HCT116 (cell line): ENCODE measurements around the gene SEPTIN5. TPM values are rescaled to one million over a fixed set of nuclear protein-coding genes. Genes with fewer than 3 reads are reported as not detected.

Experiments used
- ATAC-seq: fragments of 200-7000 bp; cut with Tn5 transposase; 2 replicates; pipeline ENCODE4 v1.9.1; 2020; ENCODE audit warnings: mild to moderate bottlenecking, moderate library complexity
- BruUV-seq: library from RNA; stranded (reverse); fragments of 400-500 nt; replicated peaks from 2 replicates; lab custom pipeline; 2021; lab: Mats Ljungman, UMichigan
- CTCF ChIA-PET: fragments of 300-600 bp; sonication (Branson Sonifier 250); formaldehyde crosslinking; loops from one replicate; lab custom pipeline; 2021; ENCODE audit warnings: antibody characterized with exemption; lab: Charles Lee
- POLR2A ChIA-PET: fragments of 300-600, 350-600 bp; sonication (Branson Sonifier 250); formaldehyde crosslinking; loops from one replicate; lab custom pipeline; 2021; ENCODE audit warnings: antibody characterized with exemption; lab: Charles Lee
- RAD21 ChIA-PET, 2 experiments: fragments of 300-600 bp; sonication (Branson Sonifier 250); formaldehyde crosslinking; loops; one replicate each; lab custom pipeline; 2023; ENCODE audit warnings: low total read pairs in 2 of 2; ENCODE audit not compliant: uncharacterized antibody in 2 of 2, unreplicated experiment in 2 of 2, low non-redundant PET in 1 of 2; lab: Charles Lee
- DNase-seq: peaks from one replicate; pipeline ENCODE4 v3.0.0-alpha.2; 2010; ENCODE audit warnings: low read depth, low spot score
- H2AFZ ChIP-seq: fragments of 200-600 bp; shearing (Covaris generic), sonication (generic); 2 replicates; pipeline ENCODE4 v1.6.1; 2017; ENCODE audit warnings: low read depth, mixed run types, mixed read lengths, antibody characterized with exemption, low read length; ENCODE audit not compliant: poor library complexity, severe bottlenecking
- H3K27ac ChIP-seq: 2 replicates; pipeline ENCODE4 v1.5.1; 2012; ENCODE audit warnings: low read depth, low read length
- H3K27me3 ChIP-seq: fragments of 200-600 bp; sonication (generic); 2 replicates; pipeline ENCODE4 v1.6.1; 2016; ENCODE audit warnings: mixed run types, low read length, mixed read lengths; ENCODE audit not compliant: insufficient read depth
- H3K36me3 ChIP-seq, 2 experiments: fragments of 200-500 bp in 1 of 2; fragments of 200-600 bp in 1 of 2; sonication (Bioruptor generic) in 1 of 2; sonication (generic) in 1 of 2; 2 replicates each; pipeline versions ENCODE4 v1.5.1 to v1.6.1; 2014 to 2016; ENCODE audit warnings: low read length in 2 of 2, inconsistent platforms in 1 of 2, mixed read lengths in 1 of 2, mixed run types in 1 of 2; ENCODE audit not compliant: insufficient read depth in 2 of 2, control insufficient read depth in 1 of 2
- H3K4me1 ChIP-seq, 2 experiments: fragments of 200-600 bp in 1 of 2; sonication (generic) in 1 of 2; 2 replicates each; pipeline versions ENCODE4 v1.5.1 to v1.6.1; 2012 to 2017; ENCODE audit warnings: low read length in 2 of 2, inconsistent platforms in 1 of 2, mild to moderate bottlenecking in 1 of 2, mixed read lengths in 1 of 2, mixed run types in 1 of 2, moderate library complexity in 1 of 2; ENCODE audit not compliant: insufficient read depth in 2 of 2, control insufficient read depth in 1 of 2
- H3K4me2 ChIP-seq: fragments of 200-600 bp; sonication (generic); 2 replicates; pipeline ENCODE4 v1.6.1; 2017; ENCODE audit warnings: mixed run types, low read length, mixed read lengths
- H3K4me3 ChIP-seq, 2 experiments: fragments of 200-600 bp in 1 of 2; sonication (generic) in 1 of 2; replicated peaks in 1 of 2; 2 replicates each; pipeline ENCODE4 v1.5.1; 2011 to 2016; ENCODE audit warnings: low read length in 2 of 2, control low read depth in 1 of 2, low read depth in 1 of 2, mild to moderate bottlenecking in 1 of 2, mixed read lengths in 1 of 2, mixed run types in 1 of 2
- H3K79me2 ChIP-seq: fragments of 200-600 bp; sonication (generic); 2 replicates; pipeline ENCODE4 v1.6.1; 2017; ENCODE audit warnings: mild to moderate bottlenecking, mixed run types, low read length, moderate library complexity, mixed read lengths; ENCODE audit not compliant: insufficient read depth
- H3K9ac ChIP-seq: fragments of 200-600 bp; sonication (generic); 2 replicates; pipeline ENCODE4 v1.6.1; 2016; ENCODE audit warnings: low read length, mixed read lengths
- H3K9me2 ChIP-seq: fragments of 200-600 bp; sonication (generic), shearing (Covaris generic); 2 replicates; pipeline ENCODE4 v1.6.1; 2017; ENCODE audit warnings: mixed run types, mild to moderate bottlenecking, moderate library complexity; ENCODE audit not compliant: insufficient read depth
- H3K9me3 ChIP-seq, 2 experiments: fragments of 200-500 bp in 1 of 2; fragments of 200-600 bp in 1 of 2; sonication (Bioruptor generic) in 1 of 2; sonication (generic) in 1 of 2; 2 replicates each; pipeline ENCODE4 v1.6.1; 2014 to 2017; ENCODE audit warnings: low read length in 2 of 2, mixed read lengths in 2 of 2, inconsistent platforms in 1 of 2, low read depth in 1 of 2, mild to moderate bottlenecking in 1 of 2, mixed run types in 1 of 2, moderate library complexity in 1 of 2; ENCODE audit not compliant: control insufficient read depth in 1 of 2, insufficient read depth in 1 of 2
- H4K20me1 ChIP-seq: fragments of 200-600 bp; sonication (generic), shearing (Covaris generic); 2 replicates; pipeline ENCODE4 v1.6.1; 2017; ENCODE audit warnings: mixed run types, mild to moderate bottlenecking, moderate library complexity; ENCODE audit not compliant: insufficient read depth
- ATF3 ChIP-seq: IDR thresholded peaks from 2 replicates; pipeline ENCODE4 v1.6.1; 2012
- CBX3 ChIP-seq: IDR thresholded peaks from 2 replicates; pipeline ENCODE4 v1.6.1; 2012; ENCODE audit warnings: low read depth
- CEBPB ChIP-seq: IDR thresholded peaks from 2 replicates; pipeline ENCODE4 v1.6.1; 2012; ENCODE audit warnings: low read depth
- CTCF ChIP-seq, 3 experiments: fragments of 200-600 bp in 1 of 3; sonication (generic) in 1 of 3; IDR thresholded peaks in 2 of 3; conservative IDR thresholded peaks in 1 of 3; 2 replicates each; pipeline ENCODE4 v1.5.1; 2012 to 2017; ENCODE audit warnings: low read depth in 2 of 3, low read length in 2 of 3, antibody characterized with exemption in 1 of 3, borderline replicate concordance in 1 of 3, control low read depth in 1 of 3, mild to moderate bottlenecking in 1 of 3, mixed read lengths in 1 of 3, mixed run types in 1 of 3, moderate library complexity in 1 of 3; ENCODE audit not compliant: insufficient read depth in 1 of 3
- EGR1 ChIP-seq: IDR thresholded peaks from 2 replicates; pipeline ENCODE4 v1.6.1; 2012; ENCODE audit warnings: low read depth
- EZH2phosphoT487 ChIP-seq: fragments of 200-600 bp; IDR thresholded peaks from 2 replicates; pipeline ENCODE4 v1.6.1; 2018; ENCODE audit warnings: antibody characterized with exemption, borderline replicate concordance
- MAX ChIP-seq: IDR thresholded peaks from 2 replicates; pipeline ENCODE4 v1.6.1; 2012
- POLR2A ChIP-seq: IDR thresholded peaks from 2 replicates; pipeline ENCODE4 v1.7.0; 2011; ENCODE audit warnings: borderline replicate concordance; ENCODE audit not compliant: insufficient read depth, insufficient read length; ENCODE audit errors: extremely low read depth
- POLR2AphosphoS5 ChIP-seq: IDR thresholded peaks from 2 replicates; pipeline ENCODE4 v1.6.1; 2011; ENCODE audit warnings: mild to moderate bottlenecking, low read depth, low read length, moderate library complexity
- RAD21 ChIP-seq: IDR thresholded peaks from 2 replicates; pipeline ENCODE4 v1.6.1; 2012; ENCODE audit warnings: low read depth, mild to moderate bottlenecking
- SIN3A ChIP-seq: IDR thresholded peaks from 2 replicates; pipeline ENCODE4 v1.6.1; 2012; ENCODE audit warnings: low read depth
- SP1 ChIP-seq: IDR thresholded peaks from 2 replicates; pipeline ENCODE4 v1.6.1; 2012; ENCODE audit warnings: low read depth
- SRF ChIP-seq: IDR thresholded peaks from 2 replicates; pipeline ENCODE4 v1.6.1; 2012; ENCODE audit warnings: low read depth
- TCF7L2 ChIP-seq: IDR thresholded peaks from 2 replicates; pipeline ENCODE4 v1.7.0; 2011; ENCODE audit warnings: borderline replicate concordance, inconsistent platforms; ENCODE audit not compliant: insufficient read depth, insufficient read length; ENCODE audit errors: extremely low read depth
- YY1 ChIP-seq: IDR thresholded peaks from 2 replicates; pipeline ENCODE4 v1.6.1; 2011; ENCODE audit warnings: low read length, low read depth, moderate library complexity, mild to moderate bottlenecking; ENCODE audit not compliant: insufficient replicate concordance; ENCODE audit errors: extremely low read depth
- ZBTB33 ChIP-seq: IDR thresholded peaks from 2 replicates; pipeline ENCODE4 v1.6.1; 2011; ENCODE audit warnings: mild to moderate bottlenecking, low read length, moderate library complexity; ENCODE audit not compliant: insufficient replicate concordance; ENCODE audit errors: extremely low read depth
- ZFX ChIP-seq: fragments of 450-650 bp; IDR thresholded peaks from 2 replicates; pipeline ENCODE4 v1.6.1; 2017
- ZNF274 ChIP-seq: fragments of 200-500 bp; sonication (Bioruptor generic); IDR thresholded peaks from 2 replicates; pipeline ENCODE4 v1.6.1; 2014; ENCODE audit warnings: mild to moderate bottlenecking, low read depth, low read length, inconsistent platforms
- intact Hi-C: fragments of 100-400 bp; cut with micrococcal nuclease; formaldehyde crosslinking; loops from 2 replicates; pipeline ENCODE4 v1.10.0; 2022
- total RNA-seq: library from RNA; stranded (reverse); gene quantifications from one replicate; pipeline ENCODE4 v1.2.1, GENCODE V29; 2021; ENCODE audit not compliant: unreplicated experiment

SEPTIN5 gene
- total RNA-seq, 1 experiment from 2014 or later: 9.0 TPM

- Histone ChIP-seq H3K9me3 (no peaks in the 10 kb centered on the region), H3K4me1 (peaks cover 9 to 16% of the 10 kb centered on the region in 2 experiments), H4K20me1 (no peaks in the 10 kb centered on the region), H3K27ac (no peak overlapping the region), H3K4me2 (no peak overlapping the region), H3K9ac (no peak overlapping the region), H3K79me2 (no peaks in the 10 kb centered on the region), H3K36me3 (no peaks in the 10 kb centered on the region), H3K4me3 (no peak overlapping the region), H2AFZ (no peak overlapping the region), H3K27me3 (no peaks in the 10 kb centered on the region), H3K9me2 (no peaks in the 10 kb centered on the region)
- BruUV-seq: no TSS peak
- no peak for ATAC-seq
- no peak for TF ChIP-seq ATF3
- TF ChIP-seq POLR2A: no peak
- no peak for TF ChIP-seq CTCF (IDR thresholded peaks at IDR 0.05 in 2 of 3, conservative IDR thresholded peaks at IDR 0.05 in 1 of 3; ENCODE audit: borderline replicate concordance in 1 of 3, insufficient read depth in 1 of 3, low read depth in 2 of 3, low read length in 2 of 3)
- TF ChIP-seq POLR2AphosphoS5: no peak
- no peak for TF ChIP-seq EGR1
- no peak for TF ChIP-seq YY1
- no peak for TF ChIP-seq CEBPB
- TF ChIP-seq SRF: no peak
- no peak for TF ChIP-seq RAD21
- no peak for TF ChIP-seq SIN3A
- TF ChIP-seq EZH2phosphoT487: no peak
- no peak for TF ChIP-seq ZNF274
- TF ChIP-seq ZFX: no peak
- no peak for TF ChIP-seq SP1
- TF ChIP-seq ZBTB33: no peak
- no peak for TF ChIP-seq MAX
- TF ChIP-seq CBX3: no peak
- no peak for TF ChIP-seq TCF7L2
- intact Hi-C loops: no loop called here
- POLR2A ChIA-PET: no interaction called here
- CTCF ChIA-PET: no interaction called here
- RAD21 ChIA-PET: no interaction called here
- DNase-seq: no peak
These were observed 24.9 kb upstream of the SEPTIN5 start for GRCh38 chr22:19689408-19689807.
